Naive thymus-derived CD4-positive, alpha-beta T cell (primary cell): ENCODE results near the gene LARGE2. TPM values are rescaled to one million over a fixed set of nuclear protein-coding genes. Genes with fewer than 3 reads are reported as not detected.

Experiments used
- polyA plus RNA-seq, 2 donors: library from polyadenylated mRNA; unstranded; fragments of 300-500 nt; fragmentation: Illumina TruSeq; gene quantifications; one replicate each; pipeline ENCODE4 v1.2.3, GENCODE V29; 2021
- total RNA-seq, 6 experiments: library from RNA in 5 of 6; stranded (reverse) in 5 of 6; gene quantifications; 1 replicate in 5 of 6; 2 replicates in 1 of 6; pipeline ENCODE4 v1.2.3 and lab custom pipeline; 2021 to 2026

Gene LARGE2
- total and polyA plus RNA-seq, 7 experiments from 2014 or later: 0.24 to 4.8 (median 1.6) TPM; not detected in 1

Other genes with a start within 250 kb of the LARGE2 start
- gene SLC35C1, start 117.5 kb upstream of the LARGE2 start, total RNA-seq: 10 to 100 TPM in 4 of 5 experiments, 1 to 10 TPM in 1; 7.9 to 22.8 (median 14.2) TPM
- gene SLC35C1, start 117.5 kb upstream of the LARGE2 start, polyA plus RNA-seq: 10 to 100 TPM; 10.3 to 13.9 TPM
- gene CRY2, start 75.2 kb upstream of the LARGE2 start, total RNA-seq: 100 to 1,000 TPM in 2 of 5 experiments, 10 to 100 TPM in 3; 31.1 to 202 (median 66.9) TPM
- 10 to 100 TPM; 26.9 to 36.0 TPM for gene CRY2, start 75.2 kb upstream of the LARGE2 start, polyA plus RNA-seq
- 1 to 10 TPM in 2 of 5 experiments, under 1 TPM in 3; 0.65 to 7.0 (median 0.92) TPM for gene MAPK8IP1, start 37.0 kb upstream of the LARGE2 start, total RNA-seq
- gene MAPK8IP1, start 37.0 kb upstream of the LARGE2 start, polyA plus RNA-seq: not detected
- 1 to 10 TPM; 3.4 to 8.2 (median 4.6) TPM for gene FREY1, start 15.4 kb upstream of the LARGE2 start, total RNA-seq
- not detected for gene FREY1, start 15.4 kb upstream of the LARGE2 start, polyA plus RNA-seq
- gene PEX16, start 4.8 kb upstream of the LARGE2 start, total RNA-seq: 10 to 100 TPM; 48.2 to 64.3 (median 58.1) TPM
- gene PEX16, start 4.8 kb upstream of the LARGE2 start, polyA plus RNA-seq: 10 to 100 TPM; 52.9 to 56.7 TPM
- gene PHF21A, start 198.8 kb downstream of the LARGE2 start, total RNA-seq: 10 to 100 TPM; 50.0 to 88.5 (median 56.6) TPM
- 1 to 10 TPM; 7.2 to 7.8 TPM for gene PHF21A, start 198.8 kb downstream of the LARGE2 start, polyA plus RNA-seq